GM23338 (cell line): ENCODE data around the gene ELMO2. TPM values are rescaled to one million over a fixed set of nuclear protein-coding genes. Genes with fewer than 3 reads are reported as not detected.

Source experiments
- ATAC-seq: fragments of 200-7000 bp; cut with Tn5 transposase; 3 replicates; pipeline ENCODE4 v1.9.1; 2020
- DNase-seq: peaks from one replicate; pipeline ENCODE4 v3.0.0-alpha.2; 2015; ENCODE audit warnings: low spot score
- H2AFZ ChIP-seq: fragments of 200-600 bp; sonication (generic); 2 replicates; pipeline ENCODE4 v1.8.0; 2016; ENCODE audit warnings: antibody characterized with exemption, mild to moderate bottlenecking, moderate library complexity
- H3F3A ChIP-seq: fragments of 200-600 bp; sonication (generic); replicated peaks from 2 replicates; pipeline ENCODE4 v1.8.0; 2017; ENCODE audit warnings: antibody characterized with exemption, mixed run types, low read depth
- H3K27ac ChIP-seq: fragments of 200-600 bp; sonication (generic); 2 replicates; pipeline ENCODE4 v1.6.1; 2016; ENCODE audit warnings: low read depth
- H3K27me3 ChIP-seq: fragments of 200-600 bp; sonication (generic); 2 replicates; pipeline ENCODE4 v1.8.0; 2016; ENCODE audit warnings: mild to moderate bottlenecking, mixed run types, moderate library complexity; ENCODE audit not compliant: insufficient read depth
- H3K36me3 ChIP-seq: fragments of 200-600 bp; sonication (generic); 2 replicates; pipeline ENCODE4 v1.8.0; 2016; ENCODE audit warnings: mild to moderate bottlenecking; ENCODE audit not compliant: insufficient read depth
- H3K4me1 ChIP-seq: fragments of 200-600 bp; sonication (generic); 2 replicates; pipeline ENCODE4 v1.8.0; 2016; ENCODE audit warnings: mild to moderate bottlenecking, moderate library complexity; ENCODE audit not compliant: insufficient read depth
- H3K4me2 ChIP-seq: fragments of 200-600 bp; sonication (generic); 2 replicates; pipeline ENCODE4 v1.7.1; 2017; ENCODE audit warnings: mixed run types
- H3K4me3 ChIP-seq: fragments of 200-600 bp; sonication (generic); 2 replicates; pipeline ENCODE4 v1.6.1; 2016; ENCODE audit warnings: mixed run types
- H3K79me2 ChIP-seq: fragments of 200-600 bp; sonication (generic); replicated peaks from 2 replicates; pipeline ENCODE4 v1.8.0; 2017; ENCODE audit warnings: mild to moderate bottlenecking; ENCODE audit not compliant: insufficient read depth
- H3K9me2 ChIP-seq: fragments of 200-600 bp; sonication (generic); 2 replicates; pipeline ENCODE4 v1.8.0; 2017; ENCODE audit not compliant: insufficient read depth
- H4K20me1 ChIP-seq: fragments of 200-600 bp; sonication (generic); replicated peaks from 2 replicates; pipeline ENCODE4 v1.8.0; 2017; ENCODE audit warnings: mild to moderate bottlenecking; ENCODE audit not compliant: insufficient read depth
- H3K27ac Mint-ChIP-seq: 2 replicates; pipeline ENCODE4 v1.8.0; 2020; ENCODE audit warnings: inconsistent platforms, mild to moderate bottlenecking, moderate library complexity, mixed read lengths
- H3K27me3 Mint-ChIP-seq: 3 replicates; pipeline ENCODE4 v1.8.0; 2022; ENCODE audit warnings: low read depth, mild to moderate bottlenecking, moderate library complexity, mixed read lengths, inconsistent platforms; ENCODE audit not compliant: insufficient read depth, poor library complexity
- H3K36me3 Mint-ChIP-seq: 3 replicates; pipeline ENCODE4 v1.8.0; 2021; ENCODE audit warnings: low read depth, mild to moderate bottlenecking, inconsistent platforms, moderate library complexity, mixed read lengths
- H3K4me1 Mint-ChIP-seq: 3 replicates; pipeline ENCODE4 v1.8.0; 2020; ENCODE audit warnings: mild to moderate bottlenecking, inconsistent platforms, mixed read lengths
- H3K4me3 Mint-ChIP-seq: 3 replicates; pipeline ENCODE4 v1.8.0; 2021; ENCODE audit warnings: moderate library complexity, mild to moderate bottlenecking, inconsistent platforms, mixed read lengths
- H3K9me3 Mint-ChIP-seq: 3 replicates; pipeline ENCODE4 v1.8.0; 2020; ENCODE audit warnings: moderate library complexity, mild to moderate bottlenecking, inconsistent platforms, mixed read lengths
- CTCF ChIP-seq, 2 experiments: fragments of 200-600 bp in 1 of 2; sonication (generic) in 1 of 2; conservative IDR thresholded peaks; 2 replicates each; pipeline versions ENCODE4 v1.5.1 to v1.6.1; 2016 to 2017; ENCODE audit warnings: antibody characterized with exemption in 2 of 2, low read depth in 2 of 2, mild to moderate bottlenecking in 2 of 2, moderate library complexity in 1 of 2
- EZH2phosphoT487 ChIP-seq: fragments of 200-600 bp; sonication (generic); IDR thresholded peaks from one replicate; pipeline ENCODE4 v1.8.1; 2018; ENCODE audit warnings: antibody characterized with exemption; ENCODE audit not compliant: unreplicated experiment
- JUNB ChIP-seq: IDR thresholded peaks from one replicate; pipeline ENCODE4 v1.6.1; 2016; ENCODE audit warnings: antibody characterized with exemption; ENCODE audit not compliant: unreplicated experiment
- NANOG ChIP-seq: IDR thresholded peaks from 2 replicates; pipeline ENCODE4 v1.6.1; 2016; ENCODE audit warnings: antibody characterized with exemption, borderline replicate concordance
- REST ChIP-seq: IDR thresholded peaks from one replicate; pipeline ENCODE4 v1.6.1; 2018; ENCODE audit warnings: antibody characterized with exemption; ENCODE audit not compliant: unreplicated experiment
- STAT1 ChIP-seq: IDR thresholded peaks from one replicate; pipeline ENCODE4 v1.6.1; 2016; ENCODE audit warnings: antibody characterized with exemption; ENCODE audit not compliant: unreplicated experiment
- ZNF114 ChIP-seq: fragments of 250-450 bp; sonication (Bioruptor Pico); IDR thresholded peaks from 2 replicates; pipeline ENCODE4 v1.5.0; 2020; ENCODE audit warnings: mild to moderate bottlenecking, moderate library complexity
- ZNF331 ChIP-seq: fragments of 250-450 bp; sonication (Bioruptor Pico); IDR thresholded peaks from 2 replicates; pipeline ENCODE4 v1.5.0; 2020; ENCODE audit warnings: low read depth, mild to moderate bottlenecking, moderate library complexity
- ZNF462 ChIP-seq: fragments of 250-450 bp; sonication (Bioruptor Pico); IDR thresholded peaks from 2 replicates; pipeline ENCODE4 v1.5.0; 2020; ENCODE audit warnings: mild to moderate bottlenecking, moderate library complexity
- polyA plus RNA-seq: library from polyadenylated mRNA; unstranded; fragments of >200 nt; fragmentation: Nextera tagmentation; extraction: Ambion mirVana; gene quantifications from 2 replicates; pipeline ENCODE4 v1.2.1, GENCODE V29; 2016
- total RNA-seq: library from RNA; depleted of rRNA; stranded (reverse); fragments of >200 nt; shearing (Covaris generic); gene quantifications from 2 replicates; pipeline ENCODE4 v1.2.3, GENCODE V29; 2014

The ELMO2 gene
- total and polyA plus RNA-seq, 2 experiments from 2014 or later: 15.1 to 44.1 TPM

DNA sequence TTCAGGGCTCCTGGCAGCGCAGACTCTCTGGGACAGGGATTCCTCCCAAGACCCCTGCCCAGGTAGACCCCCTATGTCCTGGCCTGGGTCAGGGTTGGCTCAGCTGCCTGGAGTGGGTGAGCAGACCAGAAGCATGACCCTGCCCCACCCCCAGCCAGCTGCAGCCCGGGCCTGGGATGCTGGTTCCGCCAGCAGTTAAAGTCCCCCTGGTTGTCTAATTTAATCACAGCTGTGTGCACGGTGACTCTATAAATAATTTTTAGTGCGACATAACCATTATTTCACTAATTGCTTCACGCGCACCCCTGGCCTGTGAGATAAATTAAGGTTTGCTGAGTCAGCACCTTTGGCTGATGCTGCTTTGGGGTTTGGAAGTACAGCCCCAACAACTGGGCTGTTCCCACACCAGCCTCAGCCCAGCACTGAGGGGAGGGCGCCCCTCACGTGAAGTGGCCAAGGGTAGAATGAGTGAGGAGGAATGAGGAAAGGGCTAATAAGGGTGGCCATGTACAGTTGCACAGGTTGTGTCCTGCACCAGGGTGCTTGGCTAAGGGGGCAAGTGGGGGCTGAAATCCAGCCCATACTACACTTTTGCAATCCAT lies 72.0 kb downstream of the ELMO2 start:
- no peaks in the 10 kb centered on the region for H4K20me1 ChIP-seq
- Mint-ChIP-seq H3K4me3 (no peak overlapping the region), H3K36me3 (no peaks in the 10 kb centered on the region), H3K4me1 (peaks cover 43% of the 10 kb centered on the region), H3K27me3 (peaks cover 15% of the 10 kb centered on the region), H3K27ac (no peak overlapping the region), H3K9me3 (no peaks in the 10 kb centered on the region; the same call in 1 of the 3 replicates)
- H3F3A ChIP-seq: no peaks in the 10 kb centered on the region
- peak; percentile 28 for ATAC-seq
- H2AFZ ChIP-seq: peak overlapping the region; percentile 78; the same call in 1 of the 2 replicates
- TF ChIP-seq ZNF462 (CRISPR knock-in tag) (no peak), STAT1 (no peak), CTCF (conservative IDR thresholded peaks at IDR 0.05; ENCODE audit: low read depth in 2 of 2) (peak; percentile 25 to 27; a peak in 1 of 4 replicates), NANOG (no peak), REST (no peak), ZNF331 (CRISPR knock-in tag) (no peak), ZNF114 (CRISPR knock-in tag) (no peak), JUNB (no peak), EZH2phosphoT487 (no peak)
- H3K79me2 ChIP-seq: no peaks in the 10 kb centered on the region
- no peak overlapping the region for H3K4me2 ChIP-seq
- no peak overlapping the region for H3K4me3 ChIP-seq
- no peaks in the 10 kb centered on the region for H3K9me2 ChIP-seq
- DNase-seq: no peak
- peaks cover 12% of the 10 kb centered on the region; the same call in 1 of the 2 replicates for H3K4me1 ChIP-seq
- H3K27ac ChIP-seq: no peak overlapping the region
- H3K27me3 ChIP-seq: no peaks in the 10 kb centered on the region
- no peaks in the 10 kb centered on the region for H3K36me3 ChIP-seq
